GM21526 (cell line): ENCODE results near the gene CASP1.

Source experiments
- ATAC-seq: cut with Tn5 transposase; IDR thresholded peaks from one replicate; pipeline ENCODE4 v1.9.1; 2021; ENCODE audit warnings: moderate library complexity; ENCODE audit not compliant: unreplicated experiment, low FRiP score

The CASP1 gene

GRCh38 chr11:105046898-105047579 lies 12.1 kb upstream of the CASP1 start:
- no peak for ATAC-seq

DNA sequence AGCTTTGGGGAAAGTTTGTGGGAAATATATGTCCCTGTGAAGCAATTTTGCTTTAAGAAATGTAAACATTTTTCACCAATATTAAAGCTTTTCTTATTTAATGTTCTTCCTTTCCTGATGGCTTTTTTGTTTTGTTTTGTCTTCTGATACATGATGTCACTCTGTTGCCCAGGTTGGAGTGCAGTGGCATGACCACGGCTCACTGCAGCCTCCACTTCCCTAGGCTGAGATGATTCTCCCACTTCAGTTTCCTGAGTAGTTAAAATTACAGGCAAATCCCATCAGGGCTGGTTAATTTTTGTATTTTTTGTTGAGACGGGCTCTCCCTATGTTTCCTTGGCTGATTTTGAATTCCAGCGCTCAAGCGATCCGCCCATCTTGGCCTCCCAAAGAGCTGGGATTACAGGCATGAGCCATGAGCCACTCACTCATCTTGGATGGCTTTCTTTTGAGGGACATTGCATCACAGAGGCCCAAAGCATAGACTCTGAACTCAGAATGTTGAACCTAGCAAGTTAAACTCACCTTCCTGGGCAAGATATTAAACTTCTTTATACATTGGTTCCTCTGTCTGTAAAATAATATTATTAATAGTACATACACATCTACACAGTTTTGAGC lies 10.8 kb upstream of the CASP1 start:
- ATAC-seq = no peak

GRCh38 chr11:105044557-105045524 lies 9.9 kb upstream of the CASP1 start, which contains the start of gene CARD16:
TSS of gene CARD16 (minus strand) at chr11:105045335. CDS start at chr11:105045297, 38 bp downstream.
- ATAC-seq = peak; percentile 99

DNA sequence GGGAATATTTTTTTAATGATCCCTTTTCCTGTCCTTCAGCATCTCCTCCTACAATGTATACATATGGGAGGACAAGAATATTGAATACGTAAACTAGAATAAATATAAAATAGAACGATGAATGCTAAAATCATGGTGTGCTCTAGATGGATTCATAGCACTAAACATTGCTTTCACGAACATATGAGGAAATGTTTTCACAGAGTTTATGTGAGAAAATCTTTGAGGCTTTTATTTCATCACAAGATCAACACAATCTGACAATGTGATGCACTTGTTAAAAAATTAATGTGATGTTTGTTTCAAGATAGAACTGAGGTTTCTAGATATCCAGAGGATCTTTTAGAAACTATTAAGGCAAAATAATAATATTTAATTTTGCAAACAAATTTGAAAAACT lies 7.2 kb upstream of the CASP1 start:
- no peak for ATAC-seq

- no peak for ATAC-seq
Measured at GRCh38 chr11:105040703-105041102, 5.8 kb upstream of the CASP1 start.

- peak; percentile 5 for ATAC-seq
Measured at GRCh38 chr11:105034388-105034787, 556 bp downstream of the CASP1 start.

GRCh38 chr11:105033781-105034180 lies 1.2 kb downstream of the CASP1 start:
- ATAC-seq = no peak

GRCh38 chr11:105033343-105033742 lies 1.6 kb downstream of the CASP1 start:
- no peak for ATAC-seq

- no peak for ATAC-seq
Measured at GRCh38 chr11:105032495-105032894, 2.4 kb downstream of the CASP1 start.

- no peak for ATAC-seq
Measured at GRCh38 chr11:105027678-105028077, 7.3 kb downstream of the CASP1 start.

GRCh38 chr11:105024394-105024793 lies 10.6 kb downstream of the CASP1 start:
- ATAC-seq = no peak

DNA sequence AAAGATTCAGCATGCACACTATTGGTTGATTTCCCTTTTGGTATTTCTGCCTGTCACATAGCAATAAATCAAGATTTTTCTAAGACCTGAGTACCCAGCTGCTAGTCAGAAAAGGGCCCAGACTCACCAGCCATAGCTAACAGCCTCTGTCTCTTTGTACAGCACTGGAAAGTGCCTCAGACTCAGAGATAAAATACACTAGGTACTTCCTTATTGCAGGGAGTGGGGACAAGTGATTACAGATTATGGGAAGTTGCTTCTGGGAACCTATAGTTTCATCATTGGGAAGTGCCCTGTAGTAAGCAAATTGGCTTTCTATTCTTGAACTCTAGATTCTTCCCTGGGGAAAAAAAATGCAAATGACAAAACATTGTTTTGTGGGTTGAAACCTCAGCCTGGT lies 11.9 kb downstream of the CASP1 start, which contains the start of gene CASP5:
CASP5 (minus strand) TSS at position 166 of the 400 bp plus-strand sequence; CDS start at position 134, 32 bp downstream.
- ATAC-seq = no peak

- ATAC-seq = no peak
Measured at GRCh38 chr11:105022527-105022926, 12.4 kb downstream of the CASP1 start.

- ATAC-seq = no peak
Measured at GRCh38 chr11:105007463-105007862, 27.5 kb downstream of the CASP1 start.

DNA sequence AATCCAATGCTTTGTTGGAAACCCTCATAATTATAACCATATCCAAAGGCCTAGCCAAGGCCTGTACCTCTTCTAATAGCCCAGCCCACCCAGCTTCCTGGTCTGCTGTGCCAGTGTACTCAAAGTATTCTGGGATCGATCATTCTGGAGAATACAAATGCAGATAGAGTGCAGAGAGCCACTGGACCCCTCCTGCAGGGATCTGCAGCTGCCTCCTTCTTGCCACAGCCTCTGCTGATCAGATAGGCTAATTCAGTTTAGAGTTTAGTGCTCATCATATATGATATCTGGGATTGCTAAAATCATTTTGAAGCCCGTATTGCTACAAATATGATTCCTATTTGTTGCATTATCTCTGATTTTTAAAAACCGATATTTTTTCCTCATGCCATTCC lies 29.5 kb downstream of the CASP1 start:
- no peak for ATAC-seq

DNA sequence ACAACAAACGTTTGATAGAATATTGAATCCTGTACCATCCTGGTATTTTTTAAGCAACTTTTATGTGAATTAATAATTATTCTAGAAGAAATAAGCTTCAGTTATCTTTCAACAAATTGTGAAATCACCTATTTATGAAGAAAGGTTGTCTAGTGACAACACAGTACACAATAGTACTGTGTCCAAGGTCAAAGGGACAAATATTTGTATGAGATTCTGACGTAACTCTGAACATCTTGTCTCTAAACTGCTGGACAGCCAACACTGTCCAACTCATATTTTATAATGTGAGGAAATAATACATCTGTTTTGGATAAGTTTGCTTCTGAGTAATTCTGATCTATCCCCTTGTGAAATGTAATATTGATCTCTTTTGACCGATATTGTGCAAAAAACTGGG lies 30.9 kb downstream of the CASP1 start:
- no peak for ATAC-seq

DNA sequence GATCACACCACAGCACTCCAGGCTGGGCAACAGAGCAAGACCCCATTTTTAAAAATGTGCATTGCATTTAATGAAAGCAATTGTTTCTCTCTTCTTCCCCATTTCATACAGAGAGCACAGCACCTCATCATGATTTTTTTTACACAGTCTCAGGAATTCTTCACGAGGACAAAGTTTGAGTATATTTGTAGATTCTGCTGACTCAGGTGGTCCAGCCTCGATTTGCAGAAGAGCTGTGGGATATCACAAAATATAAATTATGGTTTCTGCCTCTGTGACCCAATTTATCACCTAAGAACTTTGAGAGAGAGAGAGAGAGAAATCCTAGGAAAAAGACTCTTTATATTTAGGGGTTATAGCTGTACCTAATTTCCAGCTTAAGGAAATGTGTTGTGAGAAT lies 31.8 kb downstream of the CASP1 start:
- ATAC-seq = no peak

DNA sequence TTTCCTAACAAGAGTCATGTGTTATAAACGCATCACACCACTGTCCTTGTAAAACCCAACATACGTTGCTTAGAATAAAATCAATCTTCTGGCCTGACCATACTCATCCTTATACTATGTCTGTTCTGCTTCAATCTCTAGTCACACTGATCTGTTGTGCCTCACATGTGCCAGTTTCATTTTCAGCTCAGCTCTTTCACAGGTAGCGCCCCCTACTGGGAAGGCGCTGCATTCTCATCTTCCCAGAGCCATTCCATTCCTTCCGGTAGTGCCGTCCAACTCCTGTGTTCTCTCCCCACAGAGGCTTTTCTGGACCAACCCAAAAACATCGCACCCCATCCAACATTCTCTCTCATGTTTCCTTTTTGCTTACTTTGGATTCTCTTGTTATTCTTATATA lies 34.1 kb downstream of the CASP1 start:
- peak; percentile 96 for ATAC-seq

- no peak for ATAC-seq
Measured at GRCh38 chr11:105000167-105000566, 34.8 kb downstream of the CASP1 start.

GRCh38 chr11:104999721-105000120 lies 35.2 kb downstream of the CASP1 start:
- ATAC-seq = no peak

GRCh38 chr11:104997288-104997687 lies 37.7 kb downstream of the CASP1 start:
- ATAC-seq = no peak
